Bronchial epithelial cell (primary cell): ENCODE results near the gene KAZN. TPM values are rescaled to one million over a fixed set of nuclear protein-coding genes. Genes with fewer than 3 reads are reported as not detected.

Source experiments
- DNase-seq: peaks from one replicate; pipeline ENCODE4 v3.0.0-alpha.2; 2010; ENCODE audit warnings: low read depth
- FAIRE-seq: peaks from 2 replicates; lab custom pipeline; 2011; peaks lifted over from hg19 to GRCh38; lab: Jason Lieb, UNC
- H3K27me3 ChIP-seq: 2 replicates; pipeline ENCODE4 v1.5.1; 2011; ENCODE audit warnings: low read length; ENCODE audit not compliant: control insufficient read depth, insufficient read depth
- H3K36me3 ChIP-seq: 2 replicates; pipeline ENCODE4 v1.5.1; 2011; ENCODE audit warnings: low read length; ENCODE audit not compliant: control insufficient read depth, insufficient read depth
- H3K4me3 ChIP-seq: 2 replicates; pipeline ENCODE4 v1.5.1; 2011; ENCODE audit warnings: mild to moderate bottlenecking, low read depth, low read length, control low read depth
- CTCF ChIP-seq: IDR thresholded peaks from 2 replicates; pipeline ENCODE4 v1.5.1; 2011; ENCODE audit warnings: mild to moderate bottlenecking, moderate library complexity, low read length, control low read depth, inconsistent platforms; ENCODE audit not compliant: insufficient read depth, severe bottlenecking
- total RNA-seq: library from RNA; depleted of rRNA; stranded (reverse); fragments of >200 nt; gene quantifications from 2 replicates; pipeline ENCODE4 v1.2.1, GENCODE V29; 2014

The KAZN gene
- total RNA-seq, 1 donor from 2014 or later: 4.7 TPM

GRCh38 chr1:14970799-14971141 lies 372.3 kb downstream of the KAZN start:
- DNase-seq: no peak
- no peak for FAIRE-seq
- Histone ChIP-seq H3K27me3 (no peaks in the 10 kb centered on the region), H3K36me3 (no peaks in the 10 kb centered on the region), H3K4me3 (no peak overlapping the region)
- no peak for TF ChIP-seq CTCF

GRCh38 chr1:14971221-14971620 lies 372.7 kb downstream of the KAZN start:
- H3K4me3 ChIP-seq: no peak overlapping the region
- no peaks in the 10 kb centered on the region for H3K27me3 ChIP-seq
- DNase-seq (no peak), FAIRE-seq (no peak)
- TF ChIP-seq CTCF: no peak
- H3K36me3 ChIP-seq: no peaks in the 10 kb centered on the region

- Histone ChIP-seq H3K36me3 (no peaks in the 10 kb centered on the region), H3K27me3 (no peaks in the 10 kb centered on the region), H3K4me3 (no peak overlapping the region)
- peak; percentile 43 for FAIRE-seq
- no peak for TF ChIP-seq CTCF
- no peak for DNase-seq
Observed at GRCh38 chr1:14972107-14972506, 373.6 kb downstream of the KAZN start.

GRCh38 chr1:14973773-14974172 lies 375.3 kb downstream of the KAZN start:
- Histone ChIP-seq H3K36me3 (no peaks in the 10 kb centered on the region), H3K4me3 (no peak overlapping the region), H3K27me3 (no peaks in the 10 kb centered on the region)
- FAIRE-seq (peak; percentile 18), DNase-seq (no peak)
- no peak for TF ChIP-seq CTCF

- Histone ChIP-seq H3K4me3 (no peak overlapping the region), H3K36me3 (no peaks in the 10 kb centered on the region), H3K27me3 (no peaks in the 10 kb centered on the region)
- DNase-seq: no peak
- TF ChIP-seq CTCF: no peak
- FAIRE-seq: no peak
Observed at GRCh38 chr1:14974361-14974760, 375.9 kb downstream of the KAZN start.

GRCh38 chr1:14975119-14975518 lies 376.6 kb downstream of the KAZN start:
- FAIRE-seq: no peak
- no peak overlapping the region for H3K4me3 ChIP-seq
- peak; percentile 13 for DNase-seq
- no peaks in the 10 kb centered on the region for H3K27me3 ChIP-seq
- no peak for TF ChIP-seq CTCF
- H3K36me3 ChIP-seq: no peaks in the 10 kb centered on the region
